LNCaP clone FGC (cell line): ENCODE measurements around the gene TAC4.

ENCODE experiments used
- DNase-seq: peaks from one replicate; pipeline ENCODE4 v3.0.0-alpha.2; 2011; ENCODE audit warnings: low read depth
- H3K4me3 ChIP-seq: 2 replicates; pipeline ENCODE4 v1.5.1; 2011; ENCODE audit warnings: mild to moderate bottlenecking, low read depth, low read length, control low read depth
- CTCF ChIP-seq: IDR thresholded peaks from 2 replicates; pipeline ENCODE4 v1.5.1; 2012; ENCODE audit warnings: mild to moderate bottlenecking; ENCODE audit not compliant: control insufficient read depth, insufficient read depth; ENCODE audit errors: extremely low read depth

Gene TAC4

GRCh38 chr17:49882434-49882833 is 34.6 kb upstream of the TAC4 start:
- TF ChIP-seq CTCF = no peak
- DNase-seq = no peak
- H3K4me3 ChIP-seq = no peak overlapping the region

GRCh38 chr17:49881054-49881402 is 33.2 kb upstream of the TAC4 start:
- DNase-seq = no peak
- H3K4me3 ChIP-seq = no peak overlapping the region
- no peak for TF ChIP-seq CTCF

- TF ChIP-seq CTCF = peak; percentile 90
- DNase-seq = no peak
- H3K4me3 ChIP-seq = no peak overlapping the region
Observed at GRCh38 chr17:49880291-49881053, 32.6 kb upstream of the TAC4 start.

GRCh38 chr17:49878931-49879904 is 31.3 kb upstream of the TAC4 start:
- H3K4me3 ChIP-seq = no peak overlapping the region
- TF ChIP-seq CTCF = no peak
- no peak for DNase-seq

GRCh38 chr17:49875685-49876084 is 27.8 kb upstream of the TAC4 start:
- no peak overlapping the region for H3K4me3 ChIP-seq
- no peak for TF ChIP-seq CTCF
- no peak for DNase-seq

GRCh38 chr17:49874911-49875310 is 27.0 kb upstream of the TAC4 start:
- no peak for DNase-seq
- no peak for TF ChIP-seq CTCF
- H3K4me3 ChIP-seq = no peak overlapping the region
